Keratinocyte (primary cell): ENCODE results near the gene IFT74. TPM values are rescaled to one million over a fixed set of nuclear protein-coding genes. Genes with fewer than 3 reads are reported as not detected.

Source experiments
- DNase-seq: peaks from one replicate; pipeline ENCODE4 v3.0.0-alpha.2; 2011; ENCODE audit warnings: low read depth, missing footprints, low spot score
- FAIRE-seq: peaks from 2 replicates; lab custom pipeline; 2011; peaks lifted over from hg19 to GRCh38; lab: Jason Lieb, UNC
- H2AFZ ChIP-seq: 2 replicates; pipeline ENCODE4 v1.6.0; 2012; ENCODE audit warnings: low read length, control low read depth, inconsistent platforms; ENCODE audit not compliant: control insufficient read depth
- H3K27ac ChIP-seq: 2 replicates; pipeline ENCODE4 v1.5.1; 2011; ENCODE audit warnings: low read length; ENCODE audit not compliant: control insufficient read depth, insufficient read depth
- H3K27me3 ChIP-seq: 3 replicates; pipeline ENCODE4 v1.6.0; 2011; ENCODE audit warnings: low read length; ENCODE audit not compliant: control insufficient read depth, insufficient read depth; ENCODE audit errors: extremely low read depth
- H3K36me3 ChIP-seq, 2 experiments: 2 replicates in 1 of 2; 3 replicates in 1 of 2; pipeline ENCODE4 v1.5.1; 2011; ENCODE audit warnings: low read length in 2 of 2, mild to moderate bottlenecking in 1 of 2; ENCODE audit not compliant: control insufficient read depth in 2 of 2, insufficient read depth in 2 of 2; ENCODE audit errors: extremely low read depth in 1 of 2
- H3K4me1 ChIP-seq: 3 replicates; pipeline ENCODE4 v1.5.1; 2011; ENCODE audit warnings: low read length; ENCODE audit not compliant: control insufficient read depth, insufficient read depth; ENCODE audit errors: extremely low read depth
- H3K4me2 ChIP-seq: 3 replicates; pipeline ENCODE4 v1.6.0; 2011; ENCODE audit warnings: low read depth, low read length; ENCODE audit not compliant: control insufficient read depth, insufficient read depth; ENCODE audit errors: extremely low read depth
- H3K4me3 ChIP-seq, 3 experiments: fragments of 200-600 bp in 1 of 3; sonication (generic) in 1 of 3; 2 replicates in 2 of 3; 3 replicates in 1 of 3; pipeline ENCODE4 v1.5.1; 2011 to 2016; ENCODE audit warnings: low read length in 3 of 3, mild to moderate bottlenecking in 3 of 3, control low read depth in 2 of 3, inconsistent platforms in 1 of 3, low read depth in 1 of 3, mixed read lengths in 1 of 3, mixed run types in 1 of 3, moderate library complexity in 1 of 3; ENCODE audit not compliant: control insufficient read depth in 2 of 3, insufficient read depth in 2 of 3; ENCODE audit errors: extremely low read depth in 1 of 3
- H3K79me2 ChIP-seq: 2 replicates; pipeline ENCODE4 v1.6.0; 2012; ENCODE audit warnings: low read length; ENCODE audit not compliant: control insufficient read depth, insufficient read depth
- H3K9ac ChIP-seq: 3 replicates; pipeline ENCODE4 v1.6.0; 2011; ENCODE audit warnings: low read length; ENCODE audit not compliant: control insufficient read depth, insufficient read depth; ENCODE audit errors: extremely low read depth
- H3K9me1 ChIP-seq: 3 replicates; pipeline ENCODE4 v1.6.0; 2011; ENCODE audit warnings: low read length; ENCODE audit not compliant: control insufficient read depth, insufficient read depth; ENCODE audit errors: extremely low read depth
- H3K9me3 ChIP-seq: 2 replicates; pipeline ENCODE4 v1.5.1; 2012; ENCODE audit warnings: low read depth, low read length; ENCODE audit not compliant: control insufficient read depth
- H4K20me1 ChIP-seq: 3 replicates; pipeline ENCODE4 v1.6.0; 2011; ENCODE audit warnings: low read length; ENCODE audit not compliant: control insufficient read depth, insufficient read depth; ENCODE audit errors: extremely low read depth
- EZH2 ChIP-seq: IDR thresholded peaks from one replicate; pipeline ENCODE4 v1.6.1; 2012; ENCODE audit warnings: inconsistent platforms, mild to moderate bottlenecking, low read length, moderate library complexity
- dilution Hi-C: fragments of 300-500 bp; cut with MboI; formaldehyde crosslinking; loops from one replicate; pipeline ENCODE4 v1.7.0; 2020; ENCODE audit warnings: low sequenced_read_pairs; ENCODE audit not compliant: extremely low pct_ligation_motif_present
- polyA plus RNA-seq, 5 experiments: library from polyadenylated mRNA; depleted of rRNA in 3 of 5; stranded (reverse) in 3 of 5; stranded (forward) in 1 of 5; unstranded in 1 of 5; fragments of >200 nt; gene quantifications; 1 replicate in 1 of 5; 2 replicates in 3 of 5; 3 replicates in 1 of 5; pipeline versions ENCODE4 v1.2.1 to v1.2.3, GENCODE V29; 2011 to 2012; ENCODE audit warnings: missing spikeins in 2 of 5, low read depth in 1 of 5, low replicate concordance in 1 of 5
- TF ChIP-seq, protein P1 (sequence below), 3 experiments: IDR thresholded peaks in 1 of 3; conservative IDR thresholded peaks in 1 of 3; optimal IDR thresholded peaks in 1 of 3; 2 replicates in 2 of 3; 3 replicates in 1 of 3; pipeline versions ENCODE3 to v1.5.1; 2011; ENCODE audit warnings: low read length in 3 of 3, mild to moderate bottlenecking in 3 of 3, moderate library complexity in 2 of 3, control low read depth in 1 of 3, inconsistent platforms in 1 of 3; ENCODE audit not compliant: insufficient read depth in 2 of 3; ENCODE audit errors: extremely low read depth in 1 of 3

The IFT74 gene
- polyA plus RNA-seq, 1 donor (not counting 4 experiments of a cell fraction or from before 2014, with no cell fraction given) = 12.9 TPM

DNA sequence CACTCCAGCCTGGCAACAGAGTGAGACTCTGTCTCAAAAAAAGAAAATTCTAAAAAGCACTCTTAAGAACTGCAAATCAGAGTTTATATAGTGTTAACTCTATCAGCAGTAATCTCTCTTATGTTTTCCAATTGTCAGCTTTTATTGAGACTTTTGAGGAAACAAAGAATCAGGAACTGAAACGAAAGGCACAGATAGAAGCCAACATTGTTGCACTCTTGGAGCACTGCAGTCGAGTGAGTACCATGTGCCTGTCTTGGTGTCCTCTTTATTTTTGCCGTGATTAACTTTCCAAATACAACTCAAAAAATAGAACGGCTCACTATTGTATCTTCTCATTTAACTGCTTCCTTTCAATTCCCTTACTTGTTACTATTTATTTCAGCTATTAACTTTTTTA lies 90.9 kb downstream of the IFT74 start:
- no peak for TF ChIP-seq EZH2
- TF ChIP-seq, protein P1, sequence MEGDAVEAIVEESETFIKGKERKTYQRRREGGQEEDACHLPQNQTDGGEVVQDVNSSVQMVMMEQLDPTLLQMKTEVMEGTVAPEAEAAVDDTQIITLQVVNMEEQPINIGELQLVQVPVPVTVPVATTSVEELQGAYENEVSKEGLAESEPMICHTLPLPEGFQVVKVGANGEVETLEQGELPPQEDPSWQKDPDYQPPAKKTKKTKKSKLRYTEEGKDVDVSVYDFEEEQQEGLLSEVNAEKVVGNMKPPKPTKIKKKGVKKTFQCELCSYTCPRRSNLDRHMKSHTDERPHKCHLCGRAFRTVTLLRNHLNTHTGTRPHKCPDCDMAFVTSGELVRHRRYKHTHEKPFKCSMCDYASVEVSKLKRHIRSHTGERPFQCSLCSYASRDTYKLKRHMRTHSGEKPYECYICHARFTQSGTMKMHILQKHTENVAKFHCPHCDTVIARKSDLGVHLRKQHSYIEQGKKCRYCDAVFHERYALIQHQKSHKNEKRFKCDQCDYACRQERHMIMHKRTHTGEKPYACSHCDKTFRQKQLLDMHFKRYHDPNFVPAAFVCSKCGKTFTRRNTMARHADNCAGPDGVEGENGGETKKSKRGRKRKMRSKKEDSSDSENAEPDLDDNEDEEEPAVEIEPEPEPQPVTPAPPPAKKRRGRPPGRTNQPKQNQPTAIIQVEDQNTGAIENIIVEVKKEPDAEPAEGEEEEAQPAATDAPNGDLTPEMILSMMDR (optimal IDR thresholded peaks at IDR 0.05 in 1 of 3, IDR thresholded peaks at IDR 0.05 in 1 of 3, conservative IDR thresholded peaks at IDR 0.05 in 1 of 3; ENCODE audit: extremely low read depth in 1 of 3, insufficient read depth in 2 of 3, low read length in 3 of 3) = no peak
- FAIRE-seq (no peak), DNase-seq (no peak)
- Histone ChIP-seq H3K4me3 (no peak overlapping the region), H3K4me2 (no peak overlapping the region), H2AFZ (no peak overlapping the region), H3K79me2 (no peaks in the 10 kb centered on the region), H3K27ac (no peak overlapping the region), H3K27me3 (no peaks in the 10 kb centered on the region), H3K9ac (no peak overlapping the region), H3K9me3 (no peaks in the 10 kb centered on the region), H4K20me1 (no peaks in the 10 kb centered on the region), H3K4me1 (no peaks in the 10 kb centered on the region), H3K9me1 (no peaks in the 10 kb centered on the region), H3K36me3 (no peaks in the 10 kb centered on the region)
- dilution Hi-C loops = no loop called here

DNA sequence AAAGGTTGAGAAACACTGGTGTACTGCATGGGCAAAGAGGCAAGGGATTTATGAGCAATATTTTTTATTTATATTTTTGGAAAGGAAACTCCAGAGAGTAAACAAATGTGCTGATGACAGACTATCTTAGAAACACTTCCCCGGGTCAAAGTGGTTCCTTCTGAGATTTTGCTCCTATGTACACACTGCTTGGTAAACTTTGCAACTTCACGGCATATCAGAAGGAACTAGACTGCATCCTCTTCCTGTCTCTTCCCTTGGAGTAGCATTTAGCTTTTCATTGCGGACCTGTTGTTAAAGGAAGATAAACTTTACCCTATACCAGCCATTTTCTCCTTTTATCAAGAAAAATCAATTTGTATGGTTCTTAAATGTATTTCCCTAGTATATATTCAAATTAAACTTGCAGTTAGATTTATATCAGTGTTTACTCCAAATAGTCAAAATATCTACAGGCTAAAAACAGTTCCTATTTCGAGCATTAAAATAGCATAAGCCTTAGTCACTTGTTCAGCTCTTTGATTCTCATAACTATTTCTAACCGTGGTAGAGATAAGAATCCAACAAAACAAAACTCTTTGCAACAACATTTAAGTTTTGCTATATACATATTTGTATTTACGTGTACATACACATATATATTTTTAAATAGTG lies 97.3 kb downstream of the IFT74 start:
- DNase-seq = no peak
- Histone ChIP-seq H3K79me2 (no peaks in the 10 kb centered on the region), H3K27me3 (no peaks in the 10 kb centered on the region), H3K9ac (no peak overlapping the region), H2AFZ (no peak overlapping the region), H3K27ac (no peak overlapping the region), H3K4me1 (peaks cover 14% of the 10 kb centered on the region), H3K9me1 (no peaks in the 10 kb centered on the region), H4K20me1 (no peaks in the 10 kb centered on the region), H3K4me2 (no peak overlapping the region), H3K4me3 (no peak overlapping the region), H3K36me3 (no peaks in the 10 kb centered on the region), H3K9me3 (no peaks in the 10 kb centered on the region)
- no peak for FAIRE-seq
- TF ChIP-seq EZH2 = no peak
- dilution Hi-C loops = no loop called here

DNA sequence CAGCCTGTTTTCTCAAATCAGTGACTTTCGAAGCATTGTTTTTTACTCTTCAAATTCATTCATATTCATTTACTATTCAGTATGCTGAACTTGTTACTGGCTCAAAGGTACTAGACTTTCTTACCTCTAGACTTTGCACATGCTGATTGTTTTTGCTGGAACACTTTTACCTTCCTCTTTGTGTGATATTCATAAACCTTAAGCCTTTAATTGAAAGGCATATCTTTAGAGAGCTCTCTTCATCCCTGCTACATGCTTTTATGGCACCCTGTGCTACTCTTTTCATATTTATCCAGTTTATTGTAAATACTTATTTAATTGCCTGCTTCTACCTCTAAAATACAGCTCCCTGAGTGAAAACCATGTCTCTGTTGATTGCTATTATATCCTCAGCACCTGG lies 97.9 kb downstream of the IFT74 start:
- FAIRE-seq (no peak), DNase-seq (no peak)
- Histone ChIP-seq H3K9ac (no peak overlapping the region), H3K4me2 (no peak overlapping the region), H3K4me3 (no peak overlapping the region), H4K20me1 (no peaks in the 10 kb centered on the region), H3K27me3 (no peaks in the 10 kb centered on the region), H3K36me3 (no peaks in the 10 kb centered on the region), H3K4me1 (peaks cover 14% of the 10 kb centered on the region), H3K9me1 (no peaks in the 10 kb centered on the region), H2AFZ (no peak overlapping the region), H3K79me2 (no peaks in the 10 kb centered on the region), H3K9me3 (no peaks in the 10 kb centered on the region), H3K27ac (no peak overlapping the region)
- dilution Hi-C loops = no loop called here
- TF ChIP-seq, protein P1 (optimal IDR thresholded peaks at IDR 0.05 in 1 of 3, IDR thresholded peaks at IDR 0.05 in 1 of 3, conservative IDR thresholded peaks at IDR 0.05 in 1 of 3; ENCODE audit: extremely low read depth in 1 of 3, insufficient read depth in 2 of 3, low read length in 3 of 3) = no peak
- no peak for TF ChIP-seq EZH2
